ENCODE data around the gene PEMT.

The PEMT gene

DNA sequence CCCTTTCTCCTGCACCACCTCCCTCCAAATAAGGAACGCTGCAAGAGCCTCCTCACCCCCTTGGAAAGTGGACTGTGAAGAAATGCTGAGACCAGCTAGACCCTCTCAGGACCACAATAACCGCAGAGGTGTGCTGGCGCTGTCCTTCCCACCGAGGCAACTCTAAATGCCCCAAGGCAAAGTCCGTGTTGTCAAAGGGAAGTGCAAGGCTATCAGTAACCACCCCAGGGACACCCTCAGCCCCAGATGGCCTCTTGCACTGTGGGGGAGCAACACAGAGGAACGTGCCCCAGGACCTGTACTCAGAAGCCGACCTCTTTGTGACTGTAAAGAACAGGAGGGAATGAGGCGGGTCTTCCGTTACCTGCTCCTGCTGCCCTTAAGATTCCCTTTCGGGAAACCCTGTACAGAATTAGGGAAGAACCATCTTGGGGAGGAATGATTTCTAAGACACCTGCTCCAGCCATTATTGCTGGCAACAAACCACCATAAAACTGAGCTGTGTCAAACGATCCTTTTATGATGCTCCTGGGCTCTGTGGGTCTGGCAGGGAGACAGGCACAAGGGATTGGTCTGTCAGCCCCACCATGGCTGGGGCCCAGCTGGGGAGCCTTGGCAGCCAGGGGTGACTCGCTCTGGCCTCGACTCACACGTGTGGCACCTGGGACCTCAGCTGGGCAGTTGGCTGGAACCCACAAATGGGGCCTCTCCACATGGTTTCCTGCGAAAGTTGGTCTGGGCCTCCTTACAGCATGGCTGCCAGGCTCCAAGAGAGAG, 129.3 kb downstream of the PEMT start:
- no peak overlapping the region for H3K27ac ChIP-seq (ENCODE audit: low read depth, low read length)

DNA sequence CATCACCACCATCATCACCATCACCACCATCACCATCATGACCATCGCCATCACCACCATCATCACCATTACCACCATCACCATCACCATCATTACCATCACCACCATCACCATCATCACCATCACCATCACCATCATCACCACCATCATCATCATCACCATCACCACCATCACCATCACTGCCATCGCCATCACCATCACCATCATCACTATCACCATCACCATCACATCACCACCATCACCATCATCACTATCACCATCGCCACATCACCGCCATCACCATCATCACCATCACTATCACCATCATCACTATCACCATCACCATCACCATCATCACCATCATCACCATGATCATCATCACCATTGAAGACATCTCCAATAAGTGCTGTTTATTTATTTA, 131.5 kb downstream of the PEMT start:
- Histone ChIP-seq H3K9me2 (replicated peaks; ENCODE audit: insufficient read depth, low read length) (no peaks in the 10 kb centered on the region), H4K20me1 (ENCODE audit: low read depth, low read length) (no peaks in the 10 kb centered on the region), H3K9me3 (ENCODE audit: insufficient read depth, low read length) (peaks cover 5% of the 10 kb centered on the region; the same call in 1 of the 2 replicates), H3K27ac (ENCODE audit: low read depth, low read length) (no peak overlapping the region), H3K36me3 (ENCODE audit: low read length) (no peaks in the 10 kb centered on the region), H3F3A (ENCODE audit: insufficient read depth) (no peaks in the 10 kb centered on the region), H3K27me3 (ENCODE audit: low read length) (no peaks in the 10 kb centered on the region), H3K79me2 (ENCODE audit: insufficient read depth, low read length) (no peaks in the 10 kb centered on the region), H3K4me3 (ENCODE audit: insufficient read depth, low read length, poor library complexity, severe bottlenecking) (no peak overlapping the region), H3K9ac (ENCODE audit: low read length) (no peak overlapping the region), H3K4me2 (ENCODE audit: low read depth, low read length, poor library complexity, severe bottlenecking) (no peak overlapping the region), H2AFZ (ENCODE audit: low read depth, low read length, severe bottlenecking) (no peak overlapping the region)
- no peak for TF ChIP-seq EZH2phosphoT487 (conservative IDR thresholded peaks at IDR 0.05; ENCODE audit: low read length)
- TF ChIP-seq, protein P1, sequence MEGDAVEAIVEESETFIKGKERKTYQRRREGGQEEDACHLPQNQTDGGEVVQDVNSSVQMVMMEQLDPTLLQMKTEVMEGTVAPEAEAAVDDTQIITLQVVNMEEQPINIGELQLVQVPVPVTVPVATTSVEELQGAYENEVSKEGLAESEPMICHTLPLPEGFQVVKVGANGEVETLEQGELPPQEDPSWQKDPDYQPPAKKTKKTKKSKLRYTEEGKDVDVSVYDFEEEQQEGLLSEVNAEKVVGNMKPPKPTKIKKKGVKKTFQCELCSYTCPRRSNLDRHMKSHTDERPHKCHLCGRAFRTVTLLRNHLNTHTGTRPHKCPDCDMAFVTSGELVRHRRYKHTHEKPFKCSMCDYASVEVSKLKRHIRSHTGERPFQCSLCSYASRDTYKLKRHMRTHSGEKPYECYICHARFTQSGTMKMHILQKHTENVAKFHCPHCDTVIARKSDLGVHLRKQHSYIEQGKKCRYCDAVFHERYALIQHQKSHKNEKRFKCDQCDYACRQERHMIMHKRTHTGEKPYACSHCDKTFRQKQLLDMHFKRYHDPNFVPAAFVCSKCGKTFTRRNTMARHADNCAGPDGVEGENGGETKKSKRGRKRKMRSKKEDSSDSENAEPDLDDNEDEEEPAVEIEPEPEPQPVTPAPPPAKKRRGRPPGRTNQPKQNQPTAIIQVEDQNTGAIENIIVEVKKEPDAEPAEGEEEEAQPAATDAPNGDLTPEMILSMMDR (IDR thresholded peaks at IDR 0.05; ENCODE audit: insufficient read depth, low read length, poor library complexity, severe bottlenecking): no peak

More for the DNA sequence above, 129.3 kb downstream of the PEMT start:
- Histone ChIP-seq H4K20me1 (ENCODE audit: low read depth, low read length) (no peaks in the 10 kb centered on the region), H3K9ac (ENCODE audit: low read length) (no peak overlapping the region), H3K79me2 (ENCODE audit: insufficient read depth, low read length) (no peaks in the 10 kb centered on the region), H3K4me2 (ENCODE audit: low read depth, low read length, poor library complexity, severe bottlenecking) (no peak overlapping the region), H3K27me3 (ENCODE audit: low read length) (no peaks in the 10 kb centered on the region), H3K36me3 (ENCODE audit: low read length) (no peaks in the 10 kb centered on the region), H3K9me2 (replicated peaks; ENCODE audit: insufficient read depth, low read length) (no peaks in the 10 kb centered on the region), H3K9me3 (ENCODE audit: insufficient read depth, low read length) (peaks cover 5% of the 10 kb centered on the region; the same call in 1 of the 2 replicates), H3F3A (ENCODE audit: insufficient read depth) (no peaks in the 10 kb centered on the region), H2AFZ (ENCODE audit: low read depth, low read length, severe bottlenecking) (no peak overlapping the region), H3K4me3 (ENCODE audit: insufficient read depth, low read length, poor library complexity, severe bottlenecking) (no peak overlapping the region)
- no peak for TF ChIP-seq EZH2phosphoT487 (conservative IDR thresholded peaks at IDR 0.05; ENCODE audit: low read length)
- TF ChIP-seq, protein P1 (IDR thresholded peaks at IDR 0.05; ENCODE audit: insufficient read depth, low read length, poor library complexity, severe bottlenecking): no peak

DNA sequence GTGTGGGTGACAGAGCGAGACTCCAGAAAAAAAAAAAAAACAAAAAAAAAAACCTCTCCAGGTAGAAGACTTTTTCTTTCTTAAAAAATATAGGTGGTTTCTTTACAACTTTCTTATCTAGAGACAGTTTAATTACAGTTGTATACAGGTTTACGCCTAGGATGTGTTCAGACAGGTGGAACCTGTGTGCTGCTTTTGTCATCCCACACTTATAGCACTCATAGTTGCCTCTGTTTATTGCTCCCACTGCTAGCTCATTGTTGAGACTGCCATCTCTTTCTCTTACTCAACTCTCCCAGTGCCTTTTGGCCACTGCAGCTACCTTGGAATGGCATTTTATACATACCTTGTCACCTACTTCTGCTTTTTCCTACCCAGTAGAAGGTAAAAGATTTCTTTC, 133.8 kb downstream of the PEMT start:
- Histone ChIP-seq H3K9me3 (ENCODE audit: insufficient read depth, low read length) (peaks cover 5% of the 10 kb centered on the region; the same call in 1 of the 2 replicates), H3K4me2 (ENCODE audit: low read depth, low read length, poor library complexity, severe bottlenecking) (no peak overlapping the region), H3K79me2 (ENCODE audit: insufficient read depth, low read length) (no peaks in the 10 kb centered on the region), H3F3A (ENCODE audit: insufficient read depth) (no peaks in the 10 kb centered on the region), H2AFZ (ENCODE audit: low read depth, low read length, severe bottlenecking) (no peak overlapping the region), H3K27ac (ENCODE audit: low read depth, low read length) (no peak overlapping the region), H3K4me3 (ENCODE audit: insufficient read depth, low read length, poor library complexity, severe bottlenecking) (no peak overlapping the region), H3K27me3 (ENCODE audit: low read length) (no peaks in the 10 kb centered on the region), H4K20me1 (ENCODE audit: low read depth, low read length) (no peaks in the 10 kb centered on the region), H3K36me3 (ENCODE audit: low read length) (no peaks in the 10 kb centered on the region), H3K9ac (ENCODE audit: low read length) (no peak overlapping the region), H3K9me2 (replicated peaks; ENCODE audit: insufficient read depth, low read length) (no peaks in the 10 kb centered on the region)
- no peak for TF ChIP-seq EZH2phosphoT487 (conservative IDR thresholded peaks at IDR 0.05; ENCODE audit: low read length)
- TF ChIP-seq, protein P1 (IDR thresholded peaks at IDR 0.05; ENCODE audit: insufficient read depth, low read length, poor library complexity, severe bottlenecking): no peak

All from SU-DHL-6 (cell line).